Left forelimb (tissue), 1 donor: ENCODE measurements around the gene MAEL.
A peak's percentile ranks its signal among the peaks of the same experiment; 100 is the strongest.
"Not testable (repeated sequence)": the region's sequence is repeated elsewhere in the genome, so short reads cannot be mapped to it uniquely, and the experiment has no call there.

ENCODE experiments used
- DNase-seq: peaks from one replicate; pipeline ENCODE4 v3.0.0-alpha.2; 2018; ENCODE audit warnings: low spot score

Gene MAEL

GRCh38 chr1:166978821-166979220 is 10.3 kb upstream of the MAEL start:
- DNase-seq = no peak

- no peak for DNase-seq
Measured at GRCh38 chr1:166980383-166980782, 8.7 kb upstream of the MAEL start.

- no peak for DNase-seq
Measured at GRCh38 chr1:166980818-166981217, 8.3 kb upstream of the MAEL start.

GRCh38 chr1:166981589-166981988 is 7.5 kb upstream of the MAEL start:
- DNase-seq = no peak

- DNase-seq = no peak
Measured at GRCh38 chr1:166999075-166999474, 10.0 kb downstream of the MAEL start.

GRCh38 chr1:166999500-167000055 is 10.5 kb downstream of the MAEL start:
- no peak for DNase-seq

- no peak for DNase-seq
Measured at GRCh38 chr1:167000546-167000945, 11.5 kb downstream of the MAEL start.

- DNase-seq = no peak
Measured at GRCh38 chr1:167002354-167002753, 13.3 kb downstream of the MAEL start.

GRCh38 chr1:167003711-167004110 is 14.6 kb downstream of the MAEL start:
- DNase-seq = no peak

- DNase-seq = no peak
Measured at GRCh38 chr1:167011560-167012191, 22.6 kb downstream of the MAEL start.

GRCh38 chr1:167012570-167012969 is 23.5 kb downstream of the MAEL start:
- no peak for DNase-seq

- no peak for DNase-seq
Measured at GRCh38 chr1:167013108-167013929, 24.2 kb downstream of the MAEL start.

- no peak for DNase-seq
Measured at GRCh38 chr1:167016100-167016750, 27.1 kb downstream of the MAEL start.

- no peak for DNase-seq
Measured at GRCh38 chr1:167022384-167022783, 33.3 kb downstream of the MAEL start.

GRCh38 chr1:167029553-167029952 is 40.5 kb downstream of the MAEL start:
- not testable (repeated sequence) for DNase-seq

- DNase-seq = no peak
Measured at GRCh38 chr1:167033646-167034045, 44.6 kb downstream of the MAEL start.

GRCh38 chr1:167043752-167044488 is 54.8 kb downstream of the MAEL start:
- DNase-seq = no peak

- DNase-seq = peak; percentile 38
Measured at GRCh38 chr1:167051907-167052306, 62.8 kb downstream of the MAEL start.

- DNase-seq = no peak
Measured at GRCh38 chr1:167052389-167052788, 63.3 kb downstream of the MAEL start.

- no peak for DNase-seq
Measured at GRCh38 chr1:167054531-167054930, 65.5 kb downstream of the MAEL start.

- no peak for DNase-seq
Measured at GRCh38 chr1:167054946-167055630, 66.0 kb downstream of the MAEL start.
